ENCODE data around the gene ZSWIM1. TPM values are rescaled to one million over a fixed set of nuclear protein-coding genes. Genes with fewer than 3 reads are reported as not detected.

Gene ZSWIM1
- polyA plus RNA-seq, 1 donor (not counting 4 experiments of a cell fraction or from before 2014, with no cell fraction given), result 4.4 TPM

- peak overlapping the region; percentile 68 for H3K27ac ChIP-seq (ENCODE audit: control insufficient read depth, insufficient read depth, low read length)
- H3K4me1 ChIP-seq (ENCODE audit: control insufficient read depth, extremely low read depth, insufficient read depth, low read length), result peaks cover 18% of the 10 kb centered on the region
- DNase-seq (ENCODE audit: low read depth, low spot score) (no peak), FAIRE-seq (peak; percentile 59)
- dilution Hi-C loops (cut with MboI; ENCODE audit: extremely low pct_ligation_motif_present, low sequenced_read_pairs), result no loop called here
- TF ChIP-seq CTCF (optimal IDR thresholded peaks at IDR 0.05 in 1 of 3, IDR thresholded peaks at IDR 0.05 in 1 of 3, conservative IDR thresholded peaks at IDR 0.05 in 1 of 3; ENCODE audit: extremely low read depth in 1 of 3, insufficient read depth in 2 of 3, low read length in 3 of 3) (no peak), EZH2 (IDR thresholded peaks at IDR 0.05; ENCODE audit: low read length) (no peak)
- H3K4me3 ChIP-seq (ENCODE audit: control insufficient read depth in 2 of 3, extremely low read depth in 1 of 3, insufficient read depth in 2 of 3, low read depth in 1 of 3, low read length in 3 of 3), result no peak overlapping the region
- no peaks in the 10 kb centered on the region for H3K79me2 ChIP-seq (ENCODE audit: control insufficient read depth, insufficient read depth, low read length)
- no peaks in the 10 kb centered on the region for H4K20me1 ChIP-seq (ENCODE audit: control insufficient read depth, extremely low read depth, insufficient read depth, low read length)
- H3K9ac ChIP-seq (ENCODE audit: control insufficient read depth, extremely low read depth, insufficient read depth, low read length), result peak overlapping the region; percentile 28
- no peaks in the 10 kb centered on the region for H3K27me3 ChIP-seq (ENCODE audit: control insufficient read depth, extremely low read depth, insufficient read depth, low read length)
- no peak overlapping the region for H3K4me2 ChIP-seq (ENCODE audit: control insufficient read depth, extremely low read depth, insufficient read depth, low read depth, low read length)
- H3K9me1 ChIP-seq (ENCODE audit: control insufficient read depth, extremely low read depth, insufficient read depth, low read length), result peaks cover 2% of the 10 kb centered on the region
- H2AFZ ChIP-seq (ENCODE audit: control insufficient read depth, low read length), result no peak overlapping the region
- H3K9me3 ChIP-seq (ENCODE audit: control insufficient read depth, low read depth, low read length), result no peaks in the 10 kb centered on the region
- H3K36me3 ChIP-seq (ENCODE audit: control insufficient read depth in 2 of 2, extremely low read depth in 1 of 2, insufficient read depth in 2 of 2, low read length in 2 of 2), result no peaks in the 10 kb centered on the region
Observed at GRCh38 chr20:45867819-45868176, 13.2 kb upstream of the ZSWIM1 start.

GRCh38 chr20:45872626-45873025, 8.4 kb upstream of the ZSWIM1 start:
- no peak overlapping the region for H3K4me2 ChIP-seq (ENCODE audit: control insufficient read depth, extremely low read depth, insufficient read depth, low read depth, low read length)
- no peak overlapping the region for H3K4me3 ChIP-seq (ENCODE audit: control insufficient read depth in 2 of 3, extremely low read depth in 1 of 3, insufficient read depth in 2 of 3, low read depth in 1 of 3, low read length in 3 of 3)
- H3K79me2 ChIP-seq (ENCODE audit: control insufficient read depth, insufficient read depth, low read length), result no peaks in the 10 kb centered on the region
- no peak overlapping the region for H3K9ac ChIP-seq (ENCODE audit: control insufficient read depth, extremely low read depth, insufficient read depth, low read length)
- H3K27me3 ChIP-seq (ENCODE audit: control insufficient read depth, extremely low read depth, insufficient read depth, low read length), result no peaks in the 10 kb centered on the region
- dilution Hi-C loops (cut with MboI; ENCODE audit: extremely low pct_ligation_motif_present, low sequenced_read_pairs), result no loop called here
- no peaks in the 10 kb centered on the region for H4K20me1 ChIP-seq (ENCODE audit: control insufficient read depth, extremely low read depth, insufficient read depth, low read length)
- no peaks in the 10 kb centered on the region for H3K9me3 ChIP-seq (ENCODE audit: control insufficient read depth, low read depth, low read length)
- TF ChIP-seq EZH2 (IDR thresholded peaks at IDR 0.05; ENCODE audit: low read length) (no peak), CTCF (optimal IDR thresholded peaks at IDR 0.05 in 1 of 3, IDR thresholded peaks at IDR 0.05 in 1 of 3, conservative IDR thresholded peaks at IDR 0.05 in 1 of 3; ENCODE audit: extremely low read depth in 1 of 3, insufficient read depth in 2 of 3, low read length in 3 of 3) (no peak)
- no peak for FAIRE-seq
- H3K4me1 ChIP-seq (ENCODE audit: control insufficient read depth, extremely low read depth, insufficient read depth, low read length), result peaks cover 8% of the 10 kb centered on the region
- H2AFZ ChIP-seq (ENCODE audit: control insufficient read depth, low read length), result no peak overlapping the region
- H3K9me1 ChIP-seq (ENCODE audit: control insufficient read depth, extremely low read depth, insufficient read depth, low read length), result no peaks in the 10 kb centered on the region
- H3K27ac ChIP-seq (ENCODE audit: control insufficient read depth, insufficient read depth, low read length), result no peak overlapping the region
- no peaks in the 10 kb centered on the region for H3K36me3 ChIP-seq (ENCODE audit: control insufficient read depth in 2 of 2, extremely low read depth in 1 of 2, insufficient read depth in 2 of 2, low read length in 2 of 2)
- DNase-seq (ENCODE audit: low read depth, low spot score), result no peak
